Neural cell (in vitro differentiated cells): ENCODE measurements around the gene PLXNA2. TPM values are rescaled to one million over a fixed set of nuclear protein-coding genes. Genes with fewer than 3 reads are reported as not detected.

Experiments used
- H2AFZ ChIP-seq: fragments of 200-600, 300-800 bp; sonication (generic), shearing (Covaris generic); 2 replicates; pipeline ENCODE4 v1.6.0; 2014; ENCODE audit warnings: low read depth, mild to moderate bottlenecking, antibody characterized with exemption, low read length, moderate library complexity
- H3F3A ChIP-seq: fragments of 200-600 bp; shearing (Covaris generic); 2 replicates; pipeline ENCODE4 v1.6.1; 2016; ENCODE audit warnings: mild to moderate bottlenecking, moderate library complexity, mixed read lengths, antibody characterized with exemption, low read length; ENCODE audit not compliant: insufficient read depth, poor library complexity, severe bottlenecking
- H3K27ac ChIP-seq: fragments of 200-600, 300-800 bp; sonication (generic), shearing (Covaris generic); 2 replicates; pipeline ENCODE4 v1.5.1; 2014; ENCODE audit warnings: mild to moderate bottlenecking, low read length, moderate library complexity
- H3K27me3 ChIP-seq: fragments of 300-800, 200-600 bp; sonication (generic), shearing (Covaris generic); 2 replicates; pipeline ENCODE4 v1.6.0; 2014; ENCODE audit warnings: mild to moderate bottlenecking, low read depth, low read length, moderate library complexity; ENCODE audit not compliant: insufficient read depth
- H3K36me3 ChIP-seq: fragments of 300-800, 200-600 bp; sonication (generic), shearing (Covaris generic); 2 replicates; pipeline ENCODE4 v1.5.1; 2014; ENCODE audit warnings: mild to moderate bottlenecking, antibody characterized with exemption, low read length, moderate library complexity; ENCODE audit not compliant: insufficient read depth
- H3K4me2 ChIP-seq: fragments of 300-800, 200-600 bp; sonication (generic), shearing (Covaris generic); 2 replicates; pipeline ENCODE4 v1.6.0; 2014; ENCODE audit warnings: mild to moderate bottlenecking, low read length
- H3K4me3 ChIP-seq: fragments of 300-800, 200-600 bp; sonication (generic), shearing (Covaris generic); 2 replicates; pipeline ENCODE4 v1.5.1; 2014; ENCODE audit warnings: mild to moderate bottlenecking, low read length, moderate library complexity
- H3K79me2 ChIP-seq: fragments of 200-600 bp; shearing (Covaris generic); replicated peaks from 2 replicates; pipeline ENCODE4 v1.6.0; 2014; ENCODE audit warnings: mild to moderate bottlenecking, low read length, moderate library complexity; ENCODE audit not compliant: insufficient read depth
- H3K9ac ChIP-seq: fragments of 300-800, 200-600 bp; sonication (generic), shearing (Covaris generic); 2 replicates; pipeline ENCODE4 v1.6.1; 2016; ENCODE audit warnings: mild to moderate bottlenecking, low read length, mixed read lengths
- H3K9me2 ChIP-seq: fragments of 200-600 bp; shearing (Covaris generic); 2 replicates; pipeline ENCODE4 v1.6.1; 2016; ENCODE audit warnings: mild to moderate bottlenecking, low read length, mixed read lengths; ENCODE audit not compliant: insufficient read depth
- H3K9me3 ChIP-seq: fragments of 200-600, 300-800 bp; sonication (generic), shearing (Covaris generic); 2 replicates; pipeline ENCODE4 v1.6.1; 2016; ENCODE audit warnings: mild to moderate bottlenecking, mixed run types, low read length, moderate library complexity, mixed read lengths
- H4K20me1 ChIP-seq: fragments of 200-600 bp; shearing (Covaris generic); 2 replicates; pipeline ENCODE4 v1.6.1; 2016; ENCODE audit warnings: mild to moderate bottlenecking, mixed run types; ENCODE audit not compliant: insufficient read depth
- EP300 ChIP-seq: fragments of 450-650 bp; conservative IDR thresholded peaks from 2 replicates; pipeline ENCODE4 v1.6.1; 2014; ENCODE audit warnings: antibody characterized with exemption, mild to moderate bottlenecking, moderate library complexity; ENCODE audit not compliant: poor library complexity, severe bottlenecking
- EZH2 ChIP-seq: fragments of 200-600, 300-800 bp; shearing (Covaris generic), sonication (generic); IDR thresholded peaks from 2 replicates; pipeline ENCODE4 v1.6.1; 2014; ENCODE audit warnings: antibody characterized with exemption, low read length, borderline replicate concordance, mild to moderate bottlenecking; ENCODE audit not compliant: insufficient read depth, poor library complexity, severe bottlenecking
- MXI1 ChIP-seq: fragments of 450-650 bp; conservative IDR thresholded peaks from 2 replicates; pipeline ENCODE4 v1.6.1; 2014; ENCODE audit warnings: antibody characterized with exemption, mild to moderate bottlenecking; ENCODE audit not compliant: poor library complexity, severe bottlenecking
- POLR2AphosphoS5 ChIP-seq: IDR thresholded peaks from 2 replicates; pipeline ENCODE4 v1.6.1; 2012
- RAD21 ChIP-seq: fragments of 450-650 bp; conservative IDR thresholded peaks from 2 replicates; pipeline ENCODE4 v1.6.1; 2014; ENCODE audit warnings: antibody characterized with exemption, mild to moderate bottlenecking, moderate library complexity
- SMC3 ChIP-seq: fragments of 450-650 bp; conservative IDR thresholded peaks from 2 replicates; pipeline ENCODE4 v1.6.1; 2014; ENCODE audit warnings: antibody characterized with exemption, mild to moderate bottlenecking, moderate library complexity; ENCODE audit not compliant: poor library complexity
- TAF1 ChIP-seq: IDR thresholded peaks from 2 replicates; pipeline ENCODE4 v1.6.1; 2012; ENCODE audit warnings: low read depth
- polyA plus RNA-seq: library from polyadenylated mRNA; depleted of rRNA; stranded (reverse); fragments of >200 nt; gene quantifications from 2 replicates; pipeline ENCODE4 v1.2.3, GENCODE V29; 2014
- TF ChIP-seq, protein P1 (sequence below): IDR thresholded peaks from 2 replicates; pipeline ENCODE4 v1.6.1; 2012; ENCODE audit warnings: borderline replicate concordance
- TF ChIP-seq, protein P2 (sequence below): fragments of 450-650 bp; IDR thresholded peaks from 2 replicates; pipeline ENCODE4 v1.5.1; 2014; ENCODE audit warnings: antibody characterized with exemption, mild to moderate bottlenecking, moderate library complexity; ENCODE audit not compliant: poor library complexity, severe bottlenecking

PLXNA2 gene
- polyA plus RNA-seq, 1 donor from 2014 or later: 30.6 TPM

DNA sequence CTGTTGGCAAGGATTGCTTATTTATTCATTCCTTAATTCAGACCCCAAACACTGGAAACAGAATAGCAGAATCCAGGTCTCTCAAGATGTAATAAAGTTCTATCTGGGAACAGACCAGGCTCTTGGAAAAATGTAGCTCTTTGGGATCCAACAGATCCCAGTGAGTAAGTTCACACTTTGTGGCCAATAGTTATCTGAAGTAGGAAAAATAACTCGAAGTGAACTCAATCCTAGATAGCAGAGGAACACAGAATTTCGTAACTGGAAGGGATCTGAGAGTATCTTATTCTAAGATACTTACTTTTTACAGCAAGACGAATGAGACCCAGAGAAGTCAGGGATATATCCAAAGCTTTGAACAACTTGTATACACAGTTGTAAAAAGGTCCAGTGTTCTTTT is 182.6 kb downstream of the PLXNA2 start:
- H3K36me3 ChIP-seq: peaks cover 9% of the 10 kb centered on the region
- no peaks in the 10 kb centered on the region for H4K20me1 ChIP-seq
- no peak overlapping the region for H3K4me2 ChIP-seq
- H2AFZ ChIP-seq: no peak overlapping the region
- H3K4me3 ChIP-seq: no peak overlapping the region
- TF ChIP-seq, protein P1, sequence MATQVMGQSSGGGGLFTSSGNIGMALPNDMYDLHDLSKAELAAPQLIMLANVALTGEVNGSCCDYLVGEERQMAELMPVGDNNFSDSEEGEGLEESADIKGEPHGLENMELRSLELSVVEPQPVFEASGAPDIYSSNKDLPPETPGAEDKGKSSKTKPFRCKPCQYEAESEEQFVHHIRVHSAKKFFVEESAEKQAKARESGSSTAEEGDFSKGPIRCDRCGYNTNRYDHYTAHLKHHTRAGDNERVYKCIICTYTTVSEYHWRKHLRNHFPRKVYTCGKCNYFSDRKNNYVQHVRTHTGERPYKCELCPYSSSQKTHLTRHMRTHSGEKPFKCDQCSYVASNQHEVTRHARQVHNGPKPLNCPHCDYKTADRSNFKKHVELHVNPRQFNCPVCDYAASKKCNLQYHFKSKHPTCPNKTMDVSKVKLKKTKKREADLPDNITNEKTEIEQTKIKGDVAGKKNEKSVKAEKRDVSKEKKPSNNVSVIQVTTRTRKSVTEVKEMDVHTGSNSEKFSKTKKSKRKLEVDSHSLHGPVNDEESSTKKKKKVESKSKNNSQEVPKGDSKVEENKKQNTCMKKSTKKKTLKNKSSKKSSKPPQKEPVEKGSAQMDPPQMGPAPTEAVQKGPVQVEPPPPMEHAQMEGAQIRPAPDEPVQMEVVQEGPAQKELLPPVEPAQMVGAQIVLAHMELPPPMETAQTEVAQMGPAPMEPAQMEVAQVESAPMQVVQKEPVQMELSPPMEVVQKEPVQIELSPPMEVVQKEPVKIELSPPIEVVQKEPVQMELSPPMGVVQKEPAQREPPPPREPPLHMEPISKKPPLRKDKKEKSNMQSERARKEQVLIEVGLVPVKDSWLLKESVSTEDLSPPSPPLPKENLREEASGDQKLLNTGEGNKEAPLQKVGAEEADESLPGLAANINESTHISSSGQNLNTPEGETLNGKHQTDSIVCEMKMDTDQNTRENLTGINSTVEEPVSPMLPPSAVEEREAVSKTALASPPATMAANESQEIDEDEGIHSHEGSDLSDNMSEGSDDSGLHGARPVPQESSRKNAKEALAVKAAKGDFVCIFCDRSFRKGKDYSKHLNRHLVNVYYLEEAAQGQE: no peak
- TF ChIP-seq TAF1 (no peak), SMC3 (no peak), EZH2 (no peak), MXI1 (no peak), EP300 (no peak), RAD21 (no peak)
- TF ChIP-seq, protein P2, sequence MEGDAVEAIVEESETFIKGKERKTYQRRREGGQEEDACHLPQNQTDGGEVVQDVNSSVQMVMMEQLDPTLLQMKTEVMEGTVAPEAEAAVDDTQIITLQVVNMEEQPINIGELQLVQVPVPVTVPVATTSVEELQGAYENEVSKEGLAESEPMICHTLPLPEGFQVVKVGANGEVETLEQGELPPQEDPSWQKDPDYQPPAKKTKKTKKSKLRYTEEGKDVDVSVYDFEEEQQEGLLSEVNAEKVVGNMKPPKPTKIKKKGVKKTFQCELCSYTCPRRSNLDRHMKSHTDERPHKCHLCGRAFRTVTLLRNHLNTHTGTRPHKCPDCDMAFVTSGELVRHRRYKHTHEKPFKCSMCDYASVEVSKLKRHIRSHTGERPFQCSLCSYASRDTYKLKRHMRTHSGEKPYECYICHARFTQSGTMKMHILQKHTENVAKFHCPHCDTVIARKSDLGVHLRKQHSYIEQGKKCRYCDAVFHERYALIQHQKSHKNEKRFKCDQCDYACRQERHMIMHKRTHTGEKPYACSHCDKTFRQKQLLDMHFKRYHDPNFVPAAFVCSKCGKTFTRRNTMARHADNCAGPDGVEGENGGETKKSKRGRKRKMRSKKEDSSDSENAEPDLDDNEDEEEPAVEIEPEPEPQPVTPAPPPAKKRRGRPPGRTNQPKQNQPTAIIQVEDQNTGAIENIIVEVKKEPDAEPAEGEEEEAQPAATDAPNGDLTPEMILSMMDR: no peak
- H3K27me3 ChIP-seq: no peaks in the 10 kb centered on the region
- no peak overlapping the region for H3K9ac ChIP-seq
- no peaks in the 10 kb centered on the region for H3F3A ChIP-seq
- no peaks in the 10 kb centered on the region for H3K9me3 ChIP-seq
- no peak overlapping the region for H3K27ac ChIP-seq
- no peaks in the 10 kb centered on the region for H3K9me2 ChIP-seq
- H3K79me2 ChIP-seq: no peaks in the 10 kb centered on the region

DNA sequence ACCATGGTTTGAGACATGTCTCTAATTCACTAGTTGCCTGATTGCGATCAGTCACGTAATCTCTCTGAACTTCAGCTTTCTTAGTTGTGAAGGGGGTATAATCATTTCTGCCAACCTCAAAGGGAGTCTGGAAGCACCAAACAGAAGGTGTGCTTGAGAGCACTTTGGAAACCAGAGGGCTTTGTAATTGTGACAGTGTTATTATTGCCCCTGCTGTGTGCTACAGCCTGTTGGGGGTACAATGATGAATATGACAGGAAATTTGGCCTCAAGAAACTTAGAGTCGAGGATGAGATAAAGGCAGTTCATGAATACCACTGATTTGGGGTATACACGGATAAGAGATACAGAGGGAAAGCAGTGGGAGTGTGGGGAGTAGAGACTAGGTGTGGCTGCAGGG is 183.1 kb downstream of the PLXNA2 start:
- Histone ChIP-seq H3K9ac (no peak overlapping the region), H3K27me3 (no peaks in the 10 kb centered on the region), H3K27ac (no peak overlapping the region), H3K4me3 (no peak overlapping the region), H3F3A (no peaks in the 10 kb centered on the region), H4K20me1 (no peaks in the 10 kb centered on the region), H3K36me3 (peaks cover 9% of the 10 kb centered on the region), H3K9me3 (no peaks in the 10 kb centered on the region), H2AFZ (no peak overlapping the region), H3K79me2 (no peaks in the 10 kb centered on the region), H3K9me2 (no peaks in the 10 kb centered on the region), H3K4me2 (no peak overlapping the region)
- no peak for TF ChIP-seq EP300
- TF ChIP-seq MXI1: no peak
- TF ChIP-seq EZH2: no peak
- TF ChIP-seq TAF1: no peak
- TF ChIP-seq, protein P1: no peak
- TF ChIP-seq, protein P2: no peak
- no peak for TF ChIP-seq RAD21
- no peak for TF ChIP-seq POLR2AphosphoS5
- no peak for TF ChIP-seq SMC3
